Stimulated activated naive CD4-positive, alpha-beta T cell (primary cell): ENCODE results near the gene ALG12.
A peak's percentile ranks its signal among the peaks of the same experiment; 100 is the strongest.

ENCODE experiments used
- DNase-seq, 6 experiments: peaks; one replicate each; lab custom pipeline; 2025; lab: John Stamatoyannopoulos, UW

Gene ALG12

GRCh38 chr22:49917974-49918910 lies at the start of gene ALG12, which contains the start of gene CRELD2:
Gene ALG12, minus strand, starts transcription at chr22:49918438. Its CDS starts 4,673 bp downstream, at chr22:49913765.
Gene CRELD2, plus strand, starts transcription at chr22:49918634. Its CDS starts 136 bp downstream, at chr22:49918770.
- peak; percentile 90 to 95 (median 94) for DNase-seq

GRCh38 chr22:49967706-49968208 lies 49.5 kb upstream of the ALG12 start:
- DNase-seq: no peak

- DNase-seq: peak in 1 of 6 experiments; percentile 22
Measured at GRCh38 chr22:49966774-49967705, 48.8 kb upstream of the ALG12 start.

GRCh38 chr22:49966041-49966773 lies 48.0 kb upstream of the ALG12 start:
- no peak for DNase-seq

- no peak for DNase-seq
Measured at GRCh38 chr22:49965091-49966040, 47.1 kb upstream of the ALG12 start.

GRCh38 chr22:49964136-49965090 lies 46.2 kb upstream of the ALG12 start:
- peak in 2 of 6 experiments; percentile 47 to 54 for DNase-seq

- DNase-seq: peak in 1 of 6 experiments; percentile 47
Measured at GRCh38 chr22:49963647-49964026, 45.4 kb upstream of the ALG12 start.

GRCh38 chr22:49962751-49963646 lies 44.8 kb upstream of the ALG12 start:
- no peak for DNase-seq

GRCh38 chr22:49962012-49962750 lies 43.9 kb upstream of the ALG12 start:
- DNase-seq: peak; percentile 46 to 88 (median 72)

- DNase-seq: peak in 2 of 6 experiments; percentile 53 to 69
Measured at GRCh38 chr22:49961601-49962011, 43.4 kb upstream of the ALG12 start.

GRCh38 chr22:49961005-49961600 lies 42.9 kb upstream of the ALG12 start:
- peak in 1 of 6 experiments; percentile 64 for DNase-seq

- DNase-seq: peak; percentile 86 to 97 (median 88)
Measured at GRCh38 chr22:49960159-49961004, 42.1 kb upstream of the ALG12 start, which contains the start of gene PIM3. Gene PIM3, plus strand, starts transcription at chr22:49960772. Its CDS starts 176 bp downstream, at chr22:49960948.

- DNase-seq: no peak
Measured at GRCh38 chr22:49959782-49960158, 41.5 kb upstream of the ALG12 start.

GRCh38 chr22:49958931-49959781 lies 40.9 kb upstream of the ALG12 start:
- DNase-seq: no peak
